ENCODE measurements around the gene TRIM56. TPM values are rescaled to one million over a fixed set of nuclear protein-coding genes. Genes with fewer than 3 reads are reported as not detected.

The TRIM56 gene
- total and polyA plus RNA-seq, 9 of the 15 experiments (the other 6 are each of a cell fraction or from before 2014, with no cell fraction given): 2.0 to 29.7 (median 11.6) TPM

- DNase-seq (ENCODE audit: extremely low read depth in 1 of 4, low spot score in 3 of 4) (peak in 1 of 4 experiments; percentile 25), ATAC-seq (peak; percentile 19), FAIRE-seq (no peak)
- H3K27ac ChIP-seq (ENCODE audit: extremely low read depth, low read depth, low read length): no peak overlapping the region
- no TSS peak for BruUV-seq (replicated peaks)
- CTCF ChIA-PET (ENCODE audit: low intra/inter-chr PET ratio): no interaction called here
- peak overlapping the region; percentile 79; the same call in 1 of the 2 replicates for H3K4me2 ChIP-seq (ENCODE audit: insufficient read depth, low read length)
- peak overlapping the region; percentile 94 for H2AFZ ChIP-seq (ENCODE audit: low read depth, low read length)
- intact Hi-C loops (cut with micrococcal nuclease): no loop called here
- H3K36me3 ChIP-seq (ENCODE audit: control insufficient read depth, insufficient read depth, low read length): no peaks in the 10 kb centered on the region
- in situ Hi-C loops (cut with MboI): no loop called here
- H3K9me1 ChIP-seq (ENCODE audit: control insufficient read depth, insufficient read depth, low read length): no peaks in the 10 kb centered on the region
- no peaks in the 10 kb centered on the region for H4K20me1 ChIP-seq (replicated peaks; ENCODE audit: control insufficient read depth, insufficient read depth, low read length)
- H3K9ac ChIP-seq (ENCODE audit: insufficient read depth in 1 of 2, low read depth in 2 of 2, low read length in 2 of 2): peak overlapping the region; percentile 23 to 37; a peak in 2 of 4 replicates
- no peaks in the 10 kb centered on the region for H3K27me3 ChIP-seq (ENCODE audit: control insufficient read depth in 2 of 2, insufficient read depth in 2 of 2, low read length in 2 of 2)
- POLR2A ChIA-PET: interaction anchor here (0.6 to 2.7 kb wide), 4 partner anchors 12 to 756 kb away, joined by 3 to 10 read pairs (median 4); no protein-coding TSS in a partner anchor
- H3K9me3 ChIP-seq (replicated peaks; ENCODE audit: control insufficient read depth, insufficient read depth, low read depth, low read length): no peaks in the 10 kb centered on the region
- H3K4me1 ChIP-seq (replicated peaks in 1 of 2; ENCODE audit: control insufficient read depth in 2 of 2, insufficient read depth in 2 of 2, low read length in 2 of 2): peaks cover 30 to 42% of the 10 kb centered on the region in 2 experiments
- no peaks in the 10 kb centered on the region for H3K79me2 ChIP-seq (ENCODE audit: control insufficient read depth, insufficient read depth, low read length)
- H3K4me3 ChIP-seq: no peak overlapping the region
- WGBS (ENCODE audit: insufficient coverage, low coverage, missing lambda C conversion rate): 56% methylated on average over 13 of the region's 15 CpGs
- TF ChIP-seq, protein P1, sequence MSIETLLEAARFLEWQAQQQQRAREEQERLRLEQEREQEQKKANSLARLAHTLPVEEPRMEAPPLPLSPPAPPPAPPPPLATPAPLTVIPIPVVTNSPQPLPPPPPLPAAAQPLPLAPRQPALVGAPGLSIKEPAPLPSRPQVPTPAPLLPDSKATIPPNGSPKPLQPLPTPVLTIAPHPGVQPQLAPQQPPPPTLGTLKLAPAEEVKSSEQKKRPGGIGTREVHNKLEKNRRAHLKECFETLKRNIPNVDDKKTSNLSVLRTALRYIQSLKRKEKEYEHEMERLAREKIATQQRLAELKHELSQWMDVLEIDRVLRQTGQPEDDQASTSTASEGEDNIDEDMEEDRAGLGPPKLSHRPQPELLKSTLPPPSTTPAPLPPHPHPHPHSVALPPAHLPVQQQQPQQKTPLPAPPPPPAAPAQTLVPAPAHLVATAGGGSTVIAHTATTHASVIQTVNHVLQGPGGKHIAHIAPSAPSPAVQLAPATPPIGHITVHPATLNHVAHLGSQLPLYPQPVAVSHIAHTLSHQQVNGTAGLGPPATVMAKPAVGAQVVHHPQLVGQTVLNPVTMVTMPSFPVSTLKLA (conservative IDR thresholded peaks at IDR 0.05): no peak
- TF ChIP-seq ZNF263 (CRISPR knock-in tag; IDR thresholded peaks at IDR 0.05; ENCODE audit: borderline replicate concordance) (no peak), IRF2 (CRISPR knock-in tag; IDR thresholded peaks at IDR 0.05) (no peak), ZNF253 (CRISPR knock-in tag; conservative IDR thresholded peaks at IDR 0.05) (no peak), ZNF77 (CRISPR knock-in tag; IDR thresholded peaks at IDR 0.05) (no peak), CEBPG (CRISPR knock-in tag; IDR thresholded peaks at IDR 0.05) (no peak), CEBPG (tag; conservative IDR thresholded peaks at IDR 0.05 in 1 of 2, IDR thresholded peaks at IDR 0.05 in 1 of 2) (no peak), MEF2D (tag; conservative IDR thresholded peaks at IDR 0.05; ENCODE audit: low read depth) (0 out of 2 replicates have a peak, but pooled peaks have one; percentile 13), CREBBP (IDR thresholded peaks at IDR 0.05; ENCODE audit: low read depth, low read length) (no peak), ZNF696 (CRISPR knock-in tag; conservative IDR thresholded peaks at IDR 0.05) (no peak), MAFF (IDR thresholded peaks at IDR 0.05; ENCODE audit: low read length) (no peak), BACH1 (tag; IDR thresholded peaks at IDR 0.05) (no peak), NEUROD1 (IDR thresholded peaks at IDR 0.05; ENCODE audit: borderline replicate concordance, low read depth, low read length, partially characterized antibody) (no peak), SMARCB1 (IDR thresholded peaks at IDR 0.05; ENCODE audit: insufficient read length, low read depth) (no peak), MXI1 (IDR thresholded peaks at IDR 0.05; ENCODE audit: low read depth, low read length) (no peak), SP2 (IDR thresholded peaks at IDR 0.05; ENCODE audit: extremely low read depth, low read depth, low read length, poor library complexity, severe bottlenecking) (no peak), ATF7 (IDR thresholded peaks at IDR 0.05) (no peak)
- TF ChIP-seq, protein P2, sequence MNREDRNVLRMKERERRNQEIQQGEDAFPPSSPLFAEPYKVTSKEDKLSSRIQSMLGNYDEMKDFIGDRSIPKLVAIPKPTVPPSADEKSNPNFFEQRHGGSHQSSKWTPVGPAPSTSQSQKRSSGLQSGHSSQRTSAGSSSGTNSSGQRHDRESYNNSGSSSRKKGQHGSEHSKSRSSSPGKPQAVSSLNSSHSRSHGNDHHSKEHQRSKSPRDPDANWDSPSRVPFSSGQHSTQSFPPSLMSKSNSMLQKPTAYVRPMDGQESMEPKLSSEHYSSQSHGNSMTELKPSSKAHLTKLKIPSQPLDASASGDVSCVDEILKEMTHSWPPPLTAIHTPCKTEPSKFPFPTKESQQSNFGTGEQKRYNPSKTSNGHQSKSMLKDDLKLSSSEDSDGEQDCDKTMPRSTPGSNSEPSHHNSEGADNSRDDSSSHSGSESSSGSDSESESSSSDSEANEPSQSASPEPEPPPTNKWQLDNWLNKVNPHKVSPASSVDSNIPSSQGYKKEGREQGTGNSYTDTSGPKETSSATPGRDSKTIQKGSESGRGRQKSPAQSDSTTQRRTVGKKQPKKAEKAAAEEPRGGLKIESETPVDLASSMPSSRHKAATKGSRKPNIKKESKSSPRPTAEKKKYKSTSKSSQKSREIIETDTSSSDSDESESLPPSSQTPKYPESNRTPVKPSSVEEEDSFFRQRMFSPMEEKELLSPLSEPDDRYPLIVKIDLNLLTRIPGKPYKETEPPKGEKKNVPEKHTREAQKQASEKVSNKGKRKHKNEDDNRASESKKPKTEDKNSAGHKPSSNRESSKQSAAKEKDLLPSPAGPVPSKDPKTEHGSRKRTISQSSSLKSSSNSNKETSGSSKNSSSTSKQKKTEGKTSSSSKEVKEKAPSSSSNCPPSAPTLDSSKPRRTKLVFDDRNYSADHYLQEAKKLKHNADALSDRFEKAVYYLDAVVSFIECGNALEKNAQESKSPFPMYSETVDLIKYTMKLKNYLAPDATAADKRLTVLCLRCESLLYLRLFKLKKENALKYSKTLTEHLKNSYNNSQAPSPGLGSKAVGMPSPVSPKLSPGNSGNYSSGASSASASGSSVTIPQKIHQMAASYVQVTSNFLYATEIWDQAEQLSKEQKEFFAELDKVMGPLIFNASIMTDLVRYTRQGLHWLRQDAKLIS (CRISPR knock-in tag; IDR thresholded peaks at IDR 0.05): no peak
Measured at GRCh38 chr7:101125989-101126650, 40.8 kb downstream of the TRIM56 start.

All from K562 (cell line).